GM12878 (cell line): ENCODE results near the gene MRPL2. TPM values are rescaled to one million over a fixed set of nuclear protein-coding genes. Genes with fewer than 3 reads are reported as not detected.

ENCODE experiments used
- ATF7 ChIP-seq: fragments of 450-650 bp; IDR thresholded peaks from 2 replicates; pipeline ENCODE4 v1.6.1; 2016; ENCODE audit warnings: low read depth, mild to moderate bottlenecking
- BACH1 ChIP-seq: fragments of 450-650 bp; IDR thresholded peaks from 2 replicates; pipeline ENCODE4 v1.6.1; 2017; ENCODE audit warnings: mild to moderate bottlenecking, borderline replicate concordance
- CHD2 ChIP-seq: IDR thresholded peaks from 2 replicates; pipeline ENCODE4 v1.6.1; 2011; ENCODE audit warnings: low read depth, low read length, improper control_type of control experiment, borderline replicate concordance
- CREM ChIP-seq: IDR thresholded peaks from 2 replicates; pipeline ENCODE4 v1.6.1; 2014; ENCODE audit warnings: antibody characterized with exemption, low read depth
- ELK1 ChIP-seq: IDR thresholded peaks from 2 replicates; pipeline ENCODE4 v1.6.1; 2012; ENCODE audit warnings: low read depth, low read length, improper control_type of control experiment
- ETV6 ChIP-seq, 2 experiments: fragments of 450-650 bp in 1 of 2; IDR thresholded peaks in 1 of 2; conservative IDR thresholded peaks in 1 of 2; 2 replicates each; pipeline ENCODE4 v1.6.1; 2014; ENCODE audit warnings: antibody characterized with exemption in 1 of 2, borderline replicate concordance in 1 of 2, low read depth in 1 of 2, mild to moderate bottlenecking in 1 of 2, moderate library complexity in 1 of 2
- KAT2A ChIP-seq: conservative IDR thresholded peaks from 2 replicates; pipeline ENCODE4 v1.6.1; 2011; ENCODE audit warnings: low read depth, low read length; ENCODE audit not compliant: control insufficient read depth
- MTA3 ChIP-seq: IDR thresholded peaks from 2 replicates; pipeline ENCODE4 v1.6.1; 2012; ENCODE audit warnings: low read length, inconsistent platforms, borderline replicate concordance
- NBN ChIP-seq: fragments of 450-650 bp; IDR thresholded peaks from 2 replicates; pipeline ENCODE4 v1.6.1; 2016
- NFXL1 ChIP-seq: fragments of 450-650 bp; IDR thresholded peaks from 2 replicates; pipeline ENCODE4 v1.6.1; 2017; ENCODE audit warnings: antibody characterized with exemption, mild to moderate bottlenecking, borderline replicate concordance
- NR2F1 ChIP-seq: fragments of 450-650 bp; conservative IDR thresholded peaks from 2 replicates; pipeline ENCODE4 v1.6.1; 2017; ENCODE audit warnings: mild to moderate bottlenecking
- POLR2AphosphoS2 ChIP-seq: IDR thresholded peaks from 2 replicates; pipeline ENCODE4 v1.6.1; 2011; ENCODE audit warnings: low read depth, mild to moderate bottlenecking, low read length, improper control_type of control experiment, moderate library complexity
- RAD51 ChIP-seq: fragments of 450-650 bp; IDR thresholded peaks from 2 replicates; pipeline ENCODE4 v1.6.1; 2016; ENCODE audit warnings: moderate library complexity, mild to moderate bottlenecking, inconsistent platforms
- SIX5 ChIP-seq: IDR thresholded peaks from 2 replicates; pipeline ENCODE4 v1.6.1; 2011; ENCODE audit warnings: mild to moderate bottlenecking, low read depth, low read length, moderate library complexity; ENCODE audit not compliant: severe bottlenecking
- SREBF1 ChIP-seq: IDR thresholded peaks from 2 replicates; pipeline ENCODE4 v1.6.1; 2012; ENCODE audit warnings: mild to moderate bottlenecking, low read length
- SREBF2 ChIP-seq: IDR thresholded peaks from 2 replicates; pipeline ENCODE4 v1.6.1; 2012; ENCODE audit warnings: mild to moderate bottlenecking, low read length
- SUZ12 ChIP-seq: fragments of 200-600 bp; sonication (generic); IDR thresholded peaks from one replicate; pipeline ENCODE4 v1.6.1; 2018; ENCODE audit warnings: antibody characterized with exemption, mild to moderate bottlenecking; ENCODE audit not compliant: unreplicated experiment
- TAF1 ChIP-seq: IDR thresholded peaks from 2 replicates; pipeline ENCODE4 v1.6.1; 2011; ENCODE audit warnings: mild to moderate bottlenecking, low read depth, low read length, borderline replicate concordance
- YY1 ChIP-seq: IDR thresholded peaks from 2 replicates; pipeline ENCODE4 v1.6.1; 2011; ENCODE audit warnings: low read depth, mild to moderate bottlenecking, low read length
- ZBTB4 ChIP-seq: fragments of 450-650 bp; formaldehyde crosslinking; IDR thresholded peaks from 2 replicates; pipeline ENCODE4 v1.4.0; 2022; ENCODE audit warnings: mild to moderate bottlenecking, moderate library complexity
- polyA plus RNA-seq, 11 experiments: library from polyadenylated mRNA; depleted of rRNA in 4 of 11; unstranded in 6 of 11; stranded (reverse) in 5 of 11; fragments of >200 nt; fragmentation: Nextera tagmentation in 4 of 11; fragmentation: Illumina TruSeq in 1 of 11; extraction: Ambion mirVana in 4 of 11; extraction: Trizol in 1 of 11; gene quantifications; 1 replicate in 1 of 11; 2 replicates in 10 of 11; pipeline versions ENCODE4 v1.2.1 to v1.2.3, GENCODE V29; 2011 to 2016; ENCODE audit warnings: inconsistent platforms in 2 of 11, missing spikeins in 2 of 11, low read depth in 1 of 11
- total RNA-seq, 4 experiments: library from RNA; depleted of rRNA in 3 of 4; stranded (reverse); fragments of >200 nt in 3 of 4; fragmentation: Illumina TruSeq in 1 of 4; extraction: Trizol in 1 of 4; gene quantifications; 2 replicates each; pipeline versions ENCODE4 v1.2.1 to v1.2.3, GENCODE V29; 2013 to 2021
- TF ChIP-seq, protein P1 (sequence below): IDR thresholded peaks from 2 replicates; pipeline ENCODE4 v1.6.1; 2011; ENCODE audit warnings: borderline replicate concordance, low read depth, mild to moderate bottlenecking, moderate library complexity, mixed read lengths, low read length; ENCODE audit not compliant: insufficient read depth; ENCODE audit errors: extremely low read length

Gene MRPL2
- total and polyA plus RNA-seq, 10 of the 15 experiments (the other 5 are each of a cell fraction or from before 2014, with no cell fraction given), result 29.7 to 125 (median 50.2) TPM

DNA sequence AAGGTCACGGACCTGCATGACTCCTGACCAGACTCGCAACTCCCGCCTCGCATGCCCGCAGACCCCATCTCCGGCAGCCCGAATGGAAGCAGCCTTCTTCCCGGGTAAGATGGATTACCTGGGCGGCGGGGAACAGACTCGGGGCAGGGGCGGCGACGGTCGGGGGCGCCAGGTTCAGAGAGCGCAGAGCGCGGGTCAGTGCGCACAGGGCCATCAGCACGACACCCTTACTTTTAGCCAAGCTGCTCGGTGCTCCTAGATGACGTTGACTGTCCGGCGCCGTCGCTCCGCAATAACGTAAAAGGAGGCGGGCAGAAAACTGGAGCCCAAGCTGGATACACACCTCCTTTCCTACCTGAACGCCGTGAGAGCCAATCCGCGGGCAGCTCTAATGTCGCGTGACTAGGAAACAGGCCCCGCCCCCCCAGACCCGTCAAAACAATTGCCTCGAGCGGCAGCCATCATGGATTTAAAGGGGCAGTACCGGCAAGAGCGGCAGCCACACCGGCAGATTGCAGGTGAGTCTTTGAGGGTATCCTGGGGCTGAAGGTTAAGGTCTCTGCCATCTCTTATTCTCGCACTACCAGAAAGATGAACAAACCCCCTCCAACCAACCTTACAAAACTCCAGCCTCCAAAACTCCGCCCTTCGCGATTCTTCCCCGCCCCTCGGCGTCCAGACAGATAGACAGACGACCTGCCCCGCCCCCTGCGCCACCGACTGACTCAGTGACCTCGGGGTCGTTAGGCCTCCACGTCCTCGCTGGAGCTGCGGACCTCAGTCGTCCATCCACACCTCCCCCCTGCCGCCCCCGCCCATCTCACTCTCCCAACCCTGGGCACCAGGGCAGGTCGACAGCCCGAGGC, at the start of gene MRPL2, which contains the start of gene KLC4 (continued):
- TF ChIP-seq TAF1 (peak; percentile 59), NR2F1 (peak; percentile 87; the same call in 1 of the 2 replicates), SIX5 (peak; percentile 47), ZBTB4 (CRISPR knock-in tag) (no peak), ELK1 (no peak), YY1 (peak; percentile 99), ATF7 (peak; percentile 48; the same call in 1 of the 2 replicates), NBN (peak; percentile 96), CHD2 (peak; percentile 78), NFXL1 (no peak), POLR2AphosphoS2 (peak; percentile 62; the same call in 1 of the 2 replicates), RAD51 (peak; percentile 67), ETV6 (conservative IDR thresholded peaks at IDR 0.05 in 1 of 2, IDR thresholded peaks at IDR 0.05 in 1 of 2; ENCODE audit: borderline replicate concordance in 1 of 2, low read depth in 1 of 2) (no peak), MTA3 (no peak), BACH1 (0 out of 2 replicates have a peak, but pooled peaks have one; percentile 37), SUZ12 (no peak), SREBF1 (0 out of 2 replicates have a peak, but pooled peaks have one; percentile 10), SREBF2 (no peak), CREM (peak; percentile 100), KAT2A (no peak)
- TF ChIP-seq, protein P1, sequence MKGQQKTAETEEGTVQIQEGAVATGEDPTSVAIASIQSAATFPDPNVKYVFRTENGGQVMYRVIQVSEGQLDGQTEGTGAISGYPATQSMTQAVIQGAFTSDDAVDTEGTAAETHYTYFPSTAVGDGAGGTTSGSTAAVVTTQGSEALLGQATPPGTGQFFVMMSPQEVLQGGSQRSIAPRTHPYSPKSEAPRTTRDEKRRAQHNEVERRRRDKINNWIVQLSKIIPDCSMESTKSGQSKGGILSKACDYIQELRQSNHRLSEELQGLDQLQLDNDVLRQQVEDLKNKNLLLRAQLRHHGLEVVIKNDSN, result peak; percentile 62
